Erythroblast (primary cell): Measurements from ENCODE around the gene OSBPL5.

Source experiments
- GATA1 ChIP-seq: IDR thresholded peaks from 2 replicates; pipeline ENCODE4 v1.6.1; 2011; ENCODE audit warnings: low read depth, mild to moderate bottlenecking, control low read depth, low read length, moderate library complexity
- POLR2A ChIP-seq: IDR thresholded peaks from 2 replicates; pipeline ENCODE4 v1.6.1; 2011; ENCODE audit warnings: mild to moderate bottlenecking, low read length

DNA sequence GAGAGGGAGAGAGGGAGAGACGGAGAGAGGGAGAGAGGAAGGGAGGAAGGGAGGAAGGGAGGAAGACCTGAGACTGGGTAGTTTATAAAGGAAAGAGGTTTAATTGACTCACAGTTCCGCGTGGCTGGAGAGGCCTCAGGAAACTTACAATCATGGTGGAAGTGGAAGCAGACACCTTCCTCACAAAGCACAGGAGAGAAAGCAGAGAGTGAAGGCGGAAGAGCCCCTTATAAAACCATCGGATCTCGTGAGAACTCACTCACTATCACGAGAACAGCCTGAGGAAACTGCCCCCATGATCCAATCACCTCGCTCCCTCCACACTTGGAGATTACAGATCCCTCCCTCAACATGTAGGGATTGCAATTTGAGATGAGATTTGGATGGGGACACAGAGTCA lies 95.7 kb downstream of the OSBPL5 start:
- TF ChIP-seq POLR2A (no peak), GATA1 (no peak)
